DMS153 treated with DMSO at 0.1 percent for 48 hours (cell line): Measurements from ENCODE around the gene HOOK2.

ENCODE experiments used
- DNase-seq: peaks from one replicate; lab custom pipeline; 2025; ENCODE audit not compliant: unreplicated experiment; lab: John Stamatoyannopoulos, UW

The HOOK2 gene

DNA sequence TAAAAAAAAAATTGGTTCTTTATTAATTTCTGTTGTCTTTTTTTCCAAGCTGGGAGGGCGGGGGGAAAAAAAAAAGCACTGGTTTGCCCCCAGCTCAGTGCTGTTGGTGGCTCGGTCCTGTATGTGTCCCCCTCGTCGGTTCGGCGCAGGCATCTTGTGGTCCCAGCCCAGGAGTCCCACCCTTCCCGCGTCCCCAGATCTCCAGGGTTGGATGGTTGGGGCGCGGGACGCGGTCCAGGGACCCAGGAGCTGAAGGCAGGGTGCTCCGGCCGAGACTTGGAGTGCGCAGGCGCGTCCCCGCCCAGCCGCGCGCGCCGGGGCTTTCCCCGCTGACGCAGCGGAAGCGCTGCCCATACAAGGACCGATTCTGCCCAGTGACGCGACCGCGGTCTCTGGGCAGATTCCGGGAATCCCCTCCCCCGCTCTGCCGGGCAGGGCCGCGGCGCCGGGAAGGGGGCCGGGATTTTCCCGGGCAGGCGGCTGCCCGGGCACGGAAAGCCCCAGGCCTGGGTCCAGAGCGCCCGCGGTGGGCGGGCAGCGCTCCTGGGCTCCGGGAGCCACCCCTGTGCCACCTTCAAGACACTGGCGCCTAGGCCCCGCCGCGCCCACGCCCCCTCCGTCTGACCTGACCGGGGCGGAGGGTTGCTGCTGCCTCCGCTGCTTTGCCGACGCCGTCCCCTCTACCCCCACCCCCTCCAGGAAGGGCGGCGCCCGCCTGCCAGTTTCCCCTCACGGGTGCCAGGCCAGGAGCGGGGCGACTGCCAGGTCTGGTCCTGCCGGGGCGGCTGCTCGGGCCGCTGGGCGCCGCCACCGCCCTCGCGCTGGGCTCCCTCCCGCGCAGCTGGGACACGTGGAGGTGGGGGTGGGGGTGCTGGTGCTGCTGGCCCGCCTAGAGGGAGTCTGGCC, 18.2 kb upstream of the HOOK2 start:
- peak; percentile 87 for DNase-seq

GRCh38 chr19:12792853-12793289, 17.5 kb upstream of the HOOK2 start:
- DNase-seq, result no peak

DNA sequence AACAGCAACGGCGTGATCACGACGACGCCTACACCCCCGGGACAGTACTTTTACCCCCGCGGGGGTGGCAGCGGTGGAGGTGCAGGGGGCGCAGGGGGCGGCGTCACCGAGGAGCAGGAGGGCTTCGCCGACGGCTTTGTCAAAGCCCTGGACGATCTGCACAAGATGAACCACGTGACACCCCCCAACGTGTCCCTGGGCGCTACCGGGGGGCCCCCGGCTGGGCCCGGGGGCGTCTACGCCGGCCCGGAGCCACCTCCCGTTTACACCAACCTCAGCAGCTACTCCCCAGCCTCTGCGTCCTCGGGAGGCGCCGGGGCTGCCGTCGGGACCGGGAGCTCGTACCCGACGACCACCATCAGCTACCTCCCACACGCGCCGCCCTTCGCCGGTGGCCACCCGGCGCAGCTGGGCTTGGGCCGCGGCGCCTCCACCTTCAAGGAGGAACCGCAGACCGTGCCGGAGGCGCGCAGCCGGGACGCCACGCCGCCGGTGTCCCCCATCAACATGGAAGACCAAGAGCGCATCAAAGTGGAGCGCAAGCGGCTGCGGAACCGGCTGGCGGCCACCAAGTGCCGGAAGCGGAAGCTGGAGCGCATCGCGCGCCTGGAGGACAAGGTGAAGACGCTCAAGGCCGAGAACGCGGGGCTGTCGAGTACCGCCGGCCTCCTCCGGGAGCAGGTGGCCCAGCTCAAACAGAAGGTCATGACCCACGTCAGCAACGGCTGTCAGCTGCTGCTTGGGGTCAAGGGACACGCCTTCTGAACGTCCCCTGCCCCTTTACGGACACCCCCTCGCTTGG, 16.9 kb upstream of the HOOK2 start:
- peak; percentile 34 for DNase-seq

DNA sequence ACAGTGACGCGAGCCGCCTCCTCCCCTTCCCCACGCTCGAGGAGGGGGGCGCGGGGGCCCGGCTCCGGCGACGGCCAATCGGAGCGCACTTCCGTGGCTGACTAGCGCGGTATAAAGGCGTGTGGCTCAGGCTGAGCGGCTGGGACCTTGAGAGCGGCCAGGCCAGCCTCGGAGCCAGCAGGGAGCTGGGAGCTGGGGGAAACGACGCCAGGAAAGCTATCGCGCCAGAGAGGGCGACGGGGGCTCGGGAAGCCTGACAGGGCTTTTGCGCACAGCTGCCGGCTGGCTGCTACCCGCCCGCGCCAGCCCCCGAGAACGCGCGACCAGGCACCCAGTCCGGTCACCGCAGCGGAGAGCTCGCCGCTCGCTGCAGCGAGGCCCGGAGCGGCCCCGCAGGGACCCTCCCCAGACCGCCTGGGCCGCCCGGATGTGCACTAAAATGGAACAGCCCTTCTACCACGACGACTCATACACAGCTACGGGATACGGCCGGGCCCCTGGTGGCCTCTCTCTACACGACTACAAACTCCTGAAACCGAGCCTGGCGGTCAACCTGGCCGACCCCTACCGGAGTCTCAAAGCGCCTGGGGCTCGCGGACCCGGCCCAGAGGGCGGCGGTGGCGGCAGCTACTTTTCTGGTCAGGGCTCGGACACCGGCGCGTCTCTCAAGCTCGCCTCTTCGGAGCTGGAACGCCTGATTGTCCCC, 16.1 kb upstream of the HOOK2 start, which contains the start of gene JUNB:
TSS of gene JUNB (plus strand) at position 142 of the 706 bp plus-strand sequence. CDS start at position 428, 286 bp downstream.
- DNase-seq, result peak; percentile 87

DNA sequence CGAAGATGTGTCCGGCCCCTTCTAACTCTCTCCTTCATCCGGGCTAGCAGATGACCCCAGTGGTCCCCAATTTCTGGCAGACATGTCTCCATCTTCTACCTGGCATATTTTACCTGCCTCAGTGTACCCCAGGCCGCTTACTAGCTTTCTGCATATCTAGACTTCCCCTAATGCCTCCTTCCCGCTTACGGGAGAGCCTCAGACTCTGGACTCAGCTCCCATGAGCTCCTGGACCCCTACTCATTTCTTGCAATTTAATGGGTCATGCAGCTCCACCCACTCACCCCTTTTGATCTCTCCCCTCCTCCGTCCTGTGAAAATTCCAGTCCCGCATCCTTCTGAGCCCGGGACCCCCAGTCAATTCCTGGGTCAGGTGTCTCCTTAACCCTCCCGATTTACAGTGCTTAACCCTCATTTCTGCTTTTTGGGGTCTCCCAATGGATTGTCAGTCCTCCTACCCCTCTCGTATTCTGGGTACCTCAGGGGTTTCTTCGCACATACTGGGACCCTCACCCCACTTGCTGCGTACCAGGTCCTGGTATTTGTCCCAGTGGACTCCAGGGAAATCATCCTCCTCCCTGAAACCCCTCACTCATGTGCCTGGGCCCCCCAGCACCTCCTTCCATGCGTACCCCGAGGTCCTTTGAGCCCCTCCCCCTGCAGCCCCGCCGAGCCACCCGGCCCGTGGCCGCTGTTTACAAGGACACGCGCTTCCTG, 15.4 kb upstream of the HOOK2 start:
- no peak for DNase-seq

- peak; percentile 77 for DNase-seq
Observed at GRCh38 chr19:12789904-12790619, 14.7 kb upstream of the HOOK2 start.

DNA sequence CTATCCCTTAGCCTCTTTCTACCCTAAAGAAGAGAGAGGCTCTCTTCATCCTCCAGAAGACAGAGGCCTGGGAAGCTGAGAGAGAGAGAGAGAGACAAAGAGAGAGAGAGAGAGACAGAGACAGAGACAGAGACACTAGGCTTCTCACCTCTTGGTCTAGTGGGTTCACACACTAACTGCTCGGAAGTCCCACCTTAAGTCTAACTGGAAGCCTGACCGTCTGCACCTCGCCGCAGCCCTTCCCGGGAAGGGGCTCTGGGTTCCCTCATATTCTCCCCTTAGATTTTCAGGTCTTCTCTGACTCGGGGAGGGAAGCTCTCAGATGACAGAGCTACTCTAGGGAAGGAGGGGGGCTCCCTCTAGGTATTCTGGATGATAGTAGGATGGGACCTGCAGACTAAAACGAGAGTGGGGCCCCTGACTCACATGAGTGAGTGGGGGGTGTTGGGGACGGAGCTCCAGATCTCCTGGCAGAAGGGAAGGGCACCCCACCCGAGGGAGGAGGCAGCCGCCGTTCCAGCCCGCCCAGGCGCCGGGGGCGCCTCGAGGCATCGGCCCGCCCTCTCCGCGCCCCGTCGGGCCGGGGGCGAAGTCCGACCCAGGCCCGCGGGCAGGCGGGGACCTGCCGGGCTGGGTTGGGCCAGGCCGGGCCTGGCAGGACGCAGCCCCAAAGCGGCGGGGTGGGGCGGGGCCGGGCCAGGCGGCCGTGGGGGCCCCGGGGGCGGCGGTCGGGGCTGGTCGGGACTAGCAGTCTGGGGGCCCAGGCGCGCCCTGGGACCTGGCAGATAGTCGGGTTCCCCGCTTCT, 13.9 kb upstream of the HOOK2 start:
- no peak for DNase-seq

GRCh38 chr19:12788682-12789097, 13.3 kb upstream of the HOOK2 start:
- DNase-seq, result peak; percentile 35

GRCh38 chr19:12788042-12788681, 12.8 kb upstream of the HOOK2 start:
- no peak for DNase-seq

- no peak for DNase-seq
Observed at GRCh38 chr19:12787458-12787857, 12.1 kb upstream of the HOOK2 start.

GRCh38 chr19:12786952-12787351, 11.6 kb upstream of the HOOK2 start:
- DNase-seq, result no peak

- DNase-seq, result no peak
Observed at GRCh38 chr19:12786141-12786870, 11.0 kb upstream of the HOOK2 start.

- no peak for DNase-seq
Observed at GRCh38 chr19:12785431-12786031, 10.2 kb upstream of the HOOK2 start.

- DNase-seq, result no peak
Observed at GRCh38 chr19:12784871-12785430, 9.6 kb upstream of the HOOK2 start.

DNA sequence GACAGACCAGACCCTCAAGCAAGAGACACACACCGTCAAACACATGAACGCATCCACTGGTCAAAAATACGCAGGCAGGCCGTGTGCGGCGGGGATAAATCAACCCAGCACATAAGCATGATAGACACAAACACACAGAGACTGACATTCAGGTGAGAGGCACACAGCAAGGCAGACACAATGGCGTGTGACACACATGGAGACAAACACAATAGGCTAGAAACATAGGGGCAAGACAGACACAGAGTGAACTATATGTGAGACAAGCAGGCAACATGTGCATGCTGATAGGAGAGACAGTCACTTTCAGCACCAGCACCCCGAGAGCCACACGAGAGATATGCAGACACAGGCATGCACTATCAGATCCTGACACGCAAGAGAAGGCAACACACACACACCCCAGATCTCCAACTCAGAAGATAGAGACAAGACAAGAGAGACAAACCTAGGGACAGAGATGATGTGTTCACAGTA, 9.1 kb upstream of the HOOK2 start:
- DNase-seq, result no peak

GRCh38 chr19:12783849-12784393, 8.6 kb upstream of the HOOK2 start:
- DNase-seq, result no peak
